Neuron (in vitro differentiated cells): ENCODE measurements around the gene RYR2.

Source experiments
- H2AFZ ChIP-seq: one replicate; pipeline ENCODE4 v1.6.1; 2013; ENCODE audit warnings: low read depth, mild to moderate bottlenecking, inconsistent platforms, low read length, moderate library complexity
- H3K27me3 ChIP-seq: one replicate; pipeline ENCODE4 v1.6.1; 2013; ENCODE audit warnings: low read length; ENCODE audit not compliant: insufficient read depth
- H3K36me3 ChIP-seq: one replicate; pipeline ENCODE4 v1.6.1; 2013; ENCODE audit warnings: low read length; ENCODE audit not compliant: insufficient read depth
- H3K4me1 ChIP-seq: one replicate; pipeline ENCODE4 v1.6.1; 2013; ENCODE audit warnings: low read length; ENCODE audit not compliant: insufficient read depth
- H3K4me3 ChIP-seq: 2 replicates; pipeline ENCODE4 v1.5.1; 2013; ENCODE audit warnings: mild to moderate bottlenecking, low read length, moderate library complexity
- H3K9me3 ChIP-seq: one replicate; pipeline ENCODE4 v1.6.1; 2013; ENCODE audit warnings: low read length

RYR2 gene

DNA sequence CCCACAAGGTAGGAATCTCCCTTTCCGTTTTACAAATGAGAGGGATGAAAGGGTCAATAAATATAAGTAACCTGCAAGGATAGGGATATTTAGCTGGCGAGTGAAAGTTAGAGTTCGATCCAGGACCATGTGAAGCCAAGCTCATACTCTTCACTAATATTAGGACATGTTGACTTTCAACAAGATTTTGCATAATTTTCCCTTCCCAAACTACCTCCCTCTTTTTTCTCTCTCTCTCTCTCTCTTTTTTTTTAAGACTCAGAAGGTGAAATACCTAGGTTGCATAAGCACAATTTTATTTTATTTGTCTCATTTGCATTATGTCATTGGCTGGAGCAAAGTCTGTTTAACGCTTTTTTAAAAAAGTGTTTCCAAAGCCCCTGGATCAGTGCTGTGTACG, 29.6 kb upstream of the RYR2 start:
- peaks cover 3% of the 10 kb centered on the region for H3K4me1 ChIP-seq
- no peaks in the 10 kb centered on the region for H3K9me3 ChIP-seq
- H3K27me3 ChIP-seq, result peaks cover 15% of the 10 kb centered on the region
- no peaks in the 10 kb centered on the region for H3K36me3 ChIP-seq
- H2AFZ ChIP-seq, result no peak overlapping the region
- H3K4me3 ChIP-seq, result no peak overlapping the region

DNA sequence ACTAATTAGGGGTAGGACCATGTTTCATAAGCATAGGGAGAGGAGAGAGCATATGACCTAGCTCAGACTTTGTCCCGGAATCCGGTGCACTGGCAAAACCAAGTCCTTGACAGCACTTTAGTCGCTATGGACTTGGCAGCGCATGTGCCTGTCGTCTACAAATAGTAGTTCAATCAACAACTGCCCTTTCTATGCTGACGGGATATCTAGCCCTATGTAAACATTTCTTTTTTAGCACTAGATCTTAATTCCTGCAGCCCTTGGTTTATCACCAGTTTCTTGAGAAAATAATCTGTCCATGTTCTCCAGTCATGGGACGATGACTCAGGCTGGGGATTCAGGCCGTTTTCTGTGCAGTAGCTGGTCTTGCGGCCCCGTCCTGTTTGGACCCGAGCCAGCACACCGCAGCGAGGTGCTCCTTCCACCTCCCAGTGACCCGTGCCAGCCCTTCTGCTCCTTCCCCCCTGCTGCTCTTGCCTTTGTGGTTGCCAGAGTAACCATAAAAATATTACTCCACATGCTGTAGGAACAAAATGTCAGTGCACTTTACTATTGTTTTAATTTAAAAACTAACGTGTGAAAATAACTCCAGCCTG, 29.1 kb upstream of the RYR2 start:
- H3K9me3 ChIP-seq, result no peaks in the 10 kb centered on the region
- H3K36me3 ChIP-seq, result no peaks in the 10 kb centered on the region
- H3K4me3 ChIP-seq, result no peak overlapping the region
- H3K4me1 ChIP-seq, result peaks cover 3% of the 10 kb centered on the region
- peaks cover 12% of the 10 kb centered on the region for H3K27me3 ChIP-seq
- H2AFZ ChIP-seq, result no peak overlapping the region

DNA sequence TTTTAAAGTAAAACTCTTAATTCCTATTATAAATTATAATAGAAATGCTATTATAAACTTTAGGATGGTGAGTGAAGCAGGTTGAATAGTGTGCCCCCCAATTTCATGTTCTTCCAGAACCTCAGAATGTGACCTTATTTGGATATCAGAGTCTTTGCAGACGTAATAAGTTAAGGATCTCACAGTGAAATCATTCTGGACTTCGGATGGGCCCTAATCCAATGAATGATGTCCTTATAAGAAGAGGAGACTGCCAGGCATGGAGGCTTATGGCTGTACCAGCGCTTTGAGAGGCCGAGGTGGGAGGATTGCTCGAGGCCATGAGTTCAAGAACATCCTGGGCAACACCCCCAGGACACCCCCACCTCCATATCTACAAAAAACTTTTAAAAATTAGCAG, 28.4 kb upstream of the RYR2 start:
- peaks cover 8% of the 10 kb centered on the region for H3K27me3 ChIP-seq
- H2AFZ ChIP-seq, result no peak overlapping the region
- no peaks in the 10 kb centered on the region for H3K9me3 ChIP-seq
- H3K36me3 ChIP-seq, result no peaks in the 10 kb centered on the region
- H3K4me3 ChIP-seq, result no peak overlapping the region
- peaks cover 3% of the 10 kb centered on the region for H3K4me1 ChIP-seq

DNA sequence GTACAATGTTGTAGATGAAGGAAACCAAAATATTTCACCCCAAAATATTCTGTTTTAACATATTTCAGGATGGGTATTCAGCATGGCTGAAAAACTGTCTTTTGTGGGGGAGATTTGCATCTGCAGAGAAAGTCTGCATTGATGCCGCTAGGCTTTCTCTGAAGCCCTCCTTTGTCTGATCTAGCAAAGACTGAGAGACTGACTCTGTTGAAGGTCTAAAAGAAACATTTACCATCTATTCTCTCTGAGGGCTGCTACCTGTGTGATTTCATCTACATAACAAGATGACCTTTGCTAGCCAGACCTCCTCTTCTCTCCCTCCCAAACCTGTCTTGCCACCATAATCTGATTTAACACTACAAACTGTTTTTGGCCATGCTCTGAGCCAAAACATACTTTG, 25.4 kb upstream of the RYR2 start:
- no peaks in the 10 kb centered on the region for H3K9me3 ChIP-seq
- peaks cover 3% of the 10 kb centered on the region for H3K4me1 ChIP-seq
- H3K36me3 ChIP-seq, result no peaks in the 10 kb centered on the region
- H3K27me3 ChIP-seq, result peaks cover 2% of the 10 kb centered on the region
- H2AFZ ChIP-seq, result no peak overlapping the region
- no peak overlapping the region for H3K4me3 ChIP-seq

DNA sequence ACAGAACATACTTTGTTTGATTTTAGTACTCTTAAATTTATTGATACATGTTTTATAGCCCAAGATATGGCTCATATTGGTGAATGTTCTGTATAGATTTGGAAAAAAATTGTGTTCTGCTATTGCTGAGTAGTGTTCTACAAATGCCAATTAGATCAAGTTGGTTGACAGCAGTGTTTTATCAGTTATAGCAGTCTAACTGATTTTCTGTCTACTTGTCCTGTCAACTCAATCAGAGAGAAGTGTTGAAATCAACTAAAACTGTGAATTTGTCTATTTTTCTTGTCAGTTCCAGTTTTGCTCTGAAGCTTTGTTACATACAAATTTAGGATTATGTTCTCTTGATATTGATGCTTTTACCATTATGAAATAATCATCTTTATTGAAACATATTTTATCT, 23.1 kb upstream of the RYR2 start:
- H2AFZ ChIP-seq, result no peak overlapping the region
- no peaks in the 10 kb centered on the region for H3K36me3 ChIP-seq
- no peak overlapping the region for H3K4me3 ChIP-seq
- no peaks in the 10 kb centered on the region for H3K27me3 ChIP-seq
- H3K4me1 ChIP-seq, result no peaks in the 10 kb centered on the region
- H3K9me3 ChIP-seq, result no peaks in the 10 kb centered on the region

DNA sequence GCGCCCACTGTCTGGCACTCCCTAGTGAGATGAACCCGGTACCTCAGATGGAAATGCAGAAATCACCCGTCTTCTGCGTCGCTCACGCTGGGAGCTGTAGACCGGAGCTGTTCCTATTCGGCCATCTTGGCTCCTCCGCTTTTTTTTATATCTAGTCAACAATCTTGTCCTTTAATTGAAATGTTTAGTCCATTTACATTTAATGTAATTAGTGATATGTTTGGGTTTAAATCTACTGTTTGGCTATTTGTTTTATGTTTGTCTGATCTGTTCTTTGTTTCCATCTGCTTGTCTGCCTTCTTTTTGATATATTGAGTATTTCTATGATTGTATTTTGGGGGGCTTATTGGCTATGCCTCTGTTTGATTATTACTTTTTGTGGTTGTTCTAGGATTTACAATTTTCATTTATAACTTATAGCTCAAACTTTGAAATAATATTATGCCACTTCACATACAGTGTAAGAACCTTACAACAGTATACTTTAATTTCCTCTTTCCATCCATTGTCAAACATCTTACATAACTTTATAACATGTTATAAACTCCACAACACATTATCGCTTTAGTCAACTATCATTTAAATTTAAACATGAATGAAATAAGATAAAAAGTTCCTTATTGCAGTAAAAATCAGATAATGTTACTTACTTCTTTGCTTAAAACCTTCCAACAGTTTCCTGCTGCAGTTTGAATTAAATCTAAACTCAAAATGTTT, 16.5 kb upstream of the RYR2 start:
- Histone ChIP-seq H2AFZ (no peak overlapping the region), H3K27me3 (no peaks in the 10 kb centered on the region), H3K36me3 (no peaks in the 10 kb centered on the region), H3K4me1 (no peaks in the 10 kb centered on the region), H3K9me3 (no peaks in the 10 kb centered on the region), H3K4me3 (no peak overlapping the region)

DNA sequence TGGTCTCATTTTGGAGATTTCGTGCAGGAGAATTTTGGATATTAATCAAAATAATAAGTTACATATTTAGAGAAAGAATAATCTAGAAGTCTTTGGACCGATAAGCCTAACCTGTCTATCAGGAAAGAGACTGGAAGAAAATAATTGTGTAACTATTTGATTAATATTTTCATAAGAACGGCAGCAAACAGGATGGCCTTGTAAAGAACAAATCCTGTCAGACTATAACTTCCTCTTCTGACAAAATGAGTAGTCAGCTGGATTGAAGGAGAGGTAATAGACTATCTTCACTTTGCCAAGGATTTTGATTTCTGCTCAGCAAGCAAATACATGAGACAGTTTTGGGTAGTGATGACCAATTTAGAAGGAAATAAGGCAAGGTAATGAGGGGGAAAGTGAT, 12.7 kb upstream of the RYR2 start:
- Histone ChIP-seq H3K9me3 (no peaks in the 10 kb centered on the region), H3K36me3 (no peaks in the 10 kb centered on the region), H3K27me3 (peaks cover 7% of the 10 kb centered on the region), H3K4me3 (no peak overlapping the region), H2AFZ (no peak overlapping the region), H3K4me1 (no peaks in the 10 kb centered on the region)

DNA sequence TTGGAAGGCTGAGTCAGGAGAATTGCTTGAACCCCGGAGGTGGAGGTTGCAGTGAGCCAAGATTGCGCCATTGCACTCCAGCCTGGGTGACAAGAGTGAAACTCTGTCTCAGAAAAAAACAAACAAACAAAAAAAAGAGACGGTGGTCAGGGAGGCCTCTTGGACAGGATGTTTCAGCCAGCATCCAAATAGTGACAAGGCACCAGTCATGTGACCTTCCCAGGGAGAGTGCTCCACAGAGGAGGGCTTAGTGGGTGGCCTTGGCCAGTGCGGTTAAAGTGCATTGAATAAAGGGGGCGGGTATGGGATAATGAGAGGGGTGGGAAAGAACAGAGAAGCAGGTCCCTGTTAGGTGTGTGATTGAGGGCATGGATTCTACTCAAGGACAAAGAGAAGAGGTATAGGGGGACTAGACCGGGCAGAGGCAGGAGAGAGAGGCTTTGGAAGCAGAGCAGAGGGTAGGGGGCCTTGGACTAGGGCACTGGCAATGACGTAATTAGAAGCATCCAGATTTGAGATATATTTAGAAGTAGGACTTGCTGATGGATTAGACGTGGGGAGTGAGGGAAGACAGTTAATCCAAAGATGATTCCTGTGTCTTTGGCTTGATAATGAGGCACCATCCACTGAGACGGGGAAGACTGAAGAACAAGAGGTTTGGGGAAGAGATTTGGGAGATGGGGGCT, 12.0 kb upstream of the RYR2 start:
- Histone ChIP-seq H3K9me3 (no peaks in the 10 kb centered on the region), H3K27me3 (peaks cover 7% of the 10 kb centered on the region), H3K4me3 (no peak overlapping the region), H3K4me1 (no peaks in the 10 kb centered on the region), H3K36me3 (no peaks in the 10 kb centered on the region), H2AFZ (no peak overlapping the region)

DNA sequence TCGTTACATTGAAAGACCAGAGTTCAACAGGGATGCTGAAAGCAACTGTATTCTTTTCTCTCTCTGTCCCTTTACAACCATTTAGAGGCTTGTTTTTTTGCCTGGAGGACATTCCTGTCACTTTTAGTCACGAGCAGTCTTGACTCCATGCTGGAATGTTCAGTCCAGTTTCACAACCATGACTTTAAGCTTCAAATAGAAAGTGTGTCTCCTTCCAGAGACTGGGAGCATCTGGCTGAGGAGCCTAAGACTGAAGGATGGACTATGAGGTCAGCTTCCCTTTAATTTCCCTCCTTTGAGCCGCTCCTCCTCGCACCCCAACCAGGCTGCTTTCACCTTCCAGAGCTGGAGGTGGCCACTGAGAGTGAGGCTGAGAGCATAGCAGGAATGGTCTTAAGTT, 10.5 kb upstream of the RYR2 start:
- no peak overlapping the region for H2AFZ ChIP-seq
- no peaks in the 10 kb centered on the region for H3K9me3 ChIP-seq
- no peaks in the 10 kb centered on the region for H3K4me1 ChIP-seq
- no peaks in the 10 kb centered on the region for H3K36me3 ChIP-seq
- H3K27me3 ChIP-seq, result peaks cover 9% of the 10 kb centered on the region
- H3K4me3 ChIP-seq, result no peak overlapping the region

DNA sequence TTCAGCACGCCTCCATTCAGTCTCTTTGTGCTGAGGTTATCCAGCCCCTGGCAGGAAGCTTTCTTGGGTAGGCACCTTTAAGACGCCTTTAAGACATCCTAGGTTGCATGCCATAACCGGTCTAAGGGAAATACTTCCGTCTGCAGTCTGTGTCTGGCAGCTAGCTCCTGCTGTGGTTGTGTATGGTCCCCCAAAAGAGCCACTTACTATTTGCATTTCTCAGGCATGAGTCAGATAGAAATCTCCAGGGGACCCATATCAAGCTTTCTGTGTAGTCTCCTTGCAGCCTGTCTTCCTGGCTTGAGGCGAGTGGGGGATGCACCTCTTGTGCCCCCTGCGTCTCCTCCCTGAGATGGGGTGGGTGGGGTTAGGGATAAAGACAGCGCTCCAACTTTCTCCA, 10.0 kb upstream of the RYR2 start:
- no peak overlapping the region for H2AFZ ChIP-seq
- H3K9me3 ChIP-seq, result no peaks in the 10 kb centered on the region
- no peak overlapping the region for H3K4me3 ChIP-seq
- H3K27me3 ChIP-seq, result peaks cover 9% of the 10 kb centered on the region
- no peaks in the 10 kb centered on the region for H3K36me3 ChIP-seq
- no peaks in the 10 kb centered on the region for H3K4me1 ChIP-seq

DNA sequence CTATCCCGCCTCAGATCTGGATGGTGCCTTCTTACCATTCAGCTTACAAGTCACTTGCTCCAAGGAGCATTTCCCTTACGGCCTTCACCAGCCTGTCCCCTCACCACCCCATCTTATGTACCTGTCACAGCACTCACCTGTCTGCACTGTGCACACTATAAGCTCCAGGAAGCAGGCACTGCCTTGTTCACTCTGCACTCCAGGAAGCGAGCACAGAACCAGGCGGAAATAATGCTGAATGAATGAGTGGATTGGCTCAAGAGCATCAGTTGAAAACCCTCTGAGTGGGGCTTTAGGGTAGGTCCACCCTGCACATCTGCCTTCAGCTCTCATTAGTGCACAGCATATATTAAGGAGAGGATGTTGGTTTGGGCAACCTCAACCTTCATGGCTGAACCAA, 8.9 kb upstream of the RYR2 start:
- no peak overlapping the region for H2AFZ ChIP-seq
- peaks cover 9% of the 10 kb centered on the region for H3K27me3 ChIP-seq
- no peaks in the 10 kb centered on the region for H3K9me3 ChIP-seq
- H3K36me3 ChIP-seq, result no peaks in the 10 kb centered on the region
- H3K4me3 ChIP-seq, result no peak overlapping the region
- no peaks in the 10 kb centered on the region for H3K4me1 ChIP-seq

DNA sequence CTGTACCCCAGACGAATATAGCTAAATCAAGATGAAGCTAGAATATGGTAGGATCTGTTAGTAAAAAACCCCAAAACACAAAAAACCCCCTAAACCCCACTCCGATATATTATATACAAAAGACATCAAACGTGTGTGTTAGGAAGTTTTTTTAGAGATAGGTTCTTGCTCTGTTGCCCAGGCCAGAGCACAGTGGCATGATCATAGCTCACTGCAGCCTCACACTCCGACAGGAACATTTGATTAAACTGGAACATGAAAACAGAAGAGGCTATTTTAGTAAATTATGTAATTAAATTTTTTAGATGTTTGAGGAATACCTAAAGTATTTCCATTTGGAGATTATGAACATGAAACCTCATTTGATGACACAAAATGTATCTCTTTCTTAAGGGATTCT, 8.2 kb upstream of the RYR2 start:
- no peaks in the 10 kb centered on the region for H3K9me3 ChIP-seq
- H3K4me1 ChIP-seq, result no peaks in the 10 kb centered on the region
- H2AFZ ChIP-seq, result no peak overlapping the region
- H3K36me3 ChIP-seq, result no peaks in the 10 kb centered on the region
- no peak overlapping the region for H3K4me3 ChIP-seq
- H3K27me3 ChIP-seq, result peaks cover 9% of the 10 kb centered on the region

DNA sequence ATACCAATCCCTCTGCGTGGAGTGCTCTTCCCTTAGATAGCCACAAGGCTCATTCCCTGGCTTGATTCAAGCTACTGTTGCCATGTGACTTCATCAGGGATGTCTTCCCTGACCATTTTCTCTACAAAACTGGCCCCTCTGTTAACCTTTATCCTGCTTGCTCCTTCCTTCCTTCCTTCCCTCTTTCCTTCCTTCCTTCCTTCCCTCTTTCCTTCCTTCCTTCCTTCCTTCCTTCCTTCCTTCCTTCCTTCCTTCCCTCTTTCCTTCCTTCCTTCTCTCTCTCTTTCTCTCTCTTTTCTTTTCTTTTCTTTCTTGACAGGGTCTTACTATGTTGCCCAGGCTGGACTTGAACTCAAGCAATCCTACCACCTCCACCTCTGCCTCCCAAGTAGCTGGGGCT, 6.2 kb upstream of the RYR2 start:
- no peaks in the 10 kb centered on the region for H3K9me3 ChIP-seq
- no peak overlapping the region for H3K4me3 ChIP-seq
- H3K4me1 ChIP-seq, result no peaks in the 10 kb centered on the region
- H3K27me3 ChIP-seq, result peaks cover 15% of the 10 kb centered on the region
- H3K36me3 ChIP-seq, result no peaks in the 10 kb centered on the region
- no peak overlapping the region for H2AFZ ChIP-seq
